HL-60 (cell line): Measurements from ENCODE around the gene LRRC8B.

Experiments
- DNase-seq, 2 experiments: peaks; one replicate each; pipeline ENCODE4 v3.0.0-alpha.2; 2010 to 2020; ENCODE audit warnings: low read depth in 1 of 2, low spot score in 1 of 2
- H3K27ac ChIP-seq: fragments of 250-450 bp; sonication (Bioruptor Pico); replicated peaks from 2 replicates; pipeline ENCODE4 v1.5.1; 2020; ENCODE audit warnings: mild to moderate bottlenecking, moderate library complexity
- H3K27me3 ChIP-seq: fragments of 250-450 bp; sonication (Bioruptor Pico); 2 replicates; pipeline ENCODE4 v1.5.1; 2021; ENCODE audit warnings: mild to moderate bottlenecking, moderate library complexity; ENCODE audit not compliant: insufficient read depth, poor library complexity, severe bottlenecking
- H3K4me3 ChIP-seq: replicated peaks from 2 replicates; pipeline ENCODE4 v1.5.1; 2011; ENCODE audit warnings: mild to moderate bottlenecking, control low read depth, low read length; ENCODE audit not compliant: insufficient read depth
- GABPA ChIP-seq: IDR thresholded peaks from 2 replicates; pipeline ENCODE4 v1.6.1; 2012; ENCODE audit warnings: low read depth
- POLR2AphosphoS5 ChIP-seq: IDR thresholded peaks from 2 replicates; pipeline ENCODE4 v1.6.1; 2012; ENCODE audit warnings: low read depth
- SPI1 ChIP-seq: IDR thresholded peaks from 2 replicates; pipeline ENCODE4 v1.6.1; 2012; ENCODE audit warnings: low read depth, mild to moderate bottlenecking, borderline replicate concordance
- TF ChIP-seq, protein P1 (sequence below): IDR thresholded peaks from one replicate; pipeline ENCODE4 v1.5.1; 2011; ENCODE audit warnings: low read length, control low read depth, inconsistent platforms; ENCODE audit not compliant: insufficient read depth
- TF ChIP-seq, protein P2 (sequence below): IDR thresholded peaks from 2 replicates; pipeline ENCODE4 v1.6.1; 2012; ENCODE audit warnings: low read depth; ENCODE audit not compliant: insufficient replicate concordance

LRRC8B gene

DNA sequence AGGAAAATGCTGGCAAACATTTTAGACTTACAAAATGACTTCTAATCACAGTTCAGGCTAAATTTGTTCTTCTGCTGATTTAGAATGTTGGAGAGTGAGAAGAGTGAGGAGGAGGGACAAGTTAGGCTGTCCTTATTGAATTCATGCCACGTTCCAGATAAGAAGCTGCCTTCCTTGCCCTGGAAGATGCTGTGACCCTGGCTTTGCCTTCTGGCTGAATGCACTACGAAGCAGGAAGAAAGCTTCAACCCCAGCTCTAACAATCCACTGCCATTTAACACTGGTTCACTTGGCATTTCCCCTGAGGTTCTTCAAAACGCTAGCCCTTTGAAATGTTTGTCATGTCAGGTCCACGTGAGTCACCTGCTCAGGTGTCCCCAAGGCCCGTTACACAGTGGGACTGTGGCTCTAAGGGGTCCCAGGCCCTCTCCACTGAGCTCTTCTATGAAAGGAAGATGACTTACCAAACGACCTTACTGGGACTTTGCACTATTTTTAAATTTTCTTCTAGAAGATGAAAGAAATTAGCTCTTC lies 78.3 kb downstream of the LRRC8B start:
- Histone ChIP-seq H3K27me3 (no peaks in the 10 kb centered on the region), H3K27ac (no peak overlapping the region), H3K4me3 (no peak overlapping the region)
- no peak for DNase-seq
- no peak for TF ChIP-seq POLR2AphosphoS5
- TF ChIP-seq, protein P1, sequence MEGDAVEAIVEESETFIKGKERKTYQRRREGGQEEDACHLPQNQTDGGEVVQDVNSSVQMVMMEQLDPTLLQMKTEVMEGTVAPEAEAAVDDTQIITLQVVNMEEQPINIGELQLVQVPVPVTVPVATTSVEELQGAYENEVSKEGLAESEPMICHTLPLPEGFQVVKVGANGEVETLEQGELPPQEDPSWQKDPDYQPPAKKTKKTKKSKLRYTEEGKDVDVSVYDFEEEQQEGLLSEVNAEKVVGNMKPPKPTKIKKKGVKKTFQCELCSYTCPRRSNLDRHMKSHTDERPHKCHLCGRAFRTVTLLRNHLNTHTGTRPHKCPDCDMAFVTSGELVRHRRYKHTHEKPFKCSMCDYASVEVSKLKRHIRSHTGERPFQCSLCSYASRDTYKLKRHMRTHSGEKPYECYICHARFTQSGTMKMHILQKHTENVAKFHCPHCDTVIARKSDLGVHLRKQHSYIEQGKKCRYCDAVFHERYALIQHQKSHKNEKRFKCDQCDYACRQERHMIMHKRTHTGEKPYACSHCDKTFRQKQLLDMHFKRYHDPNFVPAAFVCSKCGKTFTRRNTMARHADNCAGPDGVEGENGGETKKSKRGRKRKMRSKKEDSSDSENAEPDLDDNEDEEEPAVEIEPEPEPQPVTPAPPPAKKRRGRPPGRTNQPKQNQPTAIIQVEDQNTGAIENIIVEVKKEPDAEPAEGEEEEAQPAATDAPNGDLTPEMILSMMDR: no peak

DNA sequence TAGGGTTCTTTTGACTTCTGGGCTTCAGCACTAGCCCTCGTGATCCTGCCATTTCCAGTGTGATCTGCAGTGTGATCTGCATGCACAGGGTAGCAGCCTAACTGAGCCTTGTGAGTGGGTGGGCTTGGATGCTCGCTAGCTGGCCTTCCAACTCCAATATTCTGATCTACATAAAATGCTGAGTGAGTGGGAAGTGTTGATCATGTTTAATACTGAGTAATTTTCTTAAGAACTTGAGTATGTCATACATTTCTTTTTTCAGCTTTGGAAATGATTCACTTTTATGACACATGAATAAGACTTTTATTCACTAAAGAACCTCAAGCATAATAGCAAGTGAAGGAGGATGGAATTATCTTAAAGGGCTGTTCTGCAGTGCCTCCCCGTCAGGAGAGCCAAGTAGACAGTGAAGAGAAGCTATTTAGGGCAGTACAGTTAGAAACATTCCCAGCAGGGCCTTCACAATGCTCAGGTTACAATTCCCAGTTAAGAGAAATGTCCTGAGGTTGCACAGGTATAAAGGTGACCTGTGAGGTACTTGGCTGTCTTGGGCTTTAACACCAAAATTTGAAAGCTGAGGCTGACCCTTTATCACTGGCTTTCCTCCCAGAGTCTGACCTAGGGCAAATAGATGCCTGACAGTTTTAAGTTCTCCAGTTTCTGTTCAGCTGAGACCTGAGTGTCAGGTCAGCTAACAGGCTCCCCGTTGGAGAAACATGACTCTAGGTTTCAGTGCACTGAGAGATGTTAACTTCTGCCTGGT lies 79.2 kb downstream of the LRRC8B start:
- H3K27me3 ChIP-seq: no peaks in the 10 kb centered on the region

DNA sequence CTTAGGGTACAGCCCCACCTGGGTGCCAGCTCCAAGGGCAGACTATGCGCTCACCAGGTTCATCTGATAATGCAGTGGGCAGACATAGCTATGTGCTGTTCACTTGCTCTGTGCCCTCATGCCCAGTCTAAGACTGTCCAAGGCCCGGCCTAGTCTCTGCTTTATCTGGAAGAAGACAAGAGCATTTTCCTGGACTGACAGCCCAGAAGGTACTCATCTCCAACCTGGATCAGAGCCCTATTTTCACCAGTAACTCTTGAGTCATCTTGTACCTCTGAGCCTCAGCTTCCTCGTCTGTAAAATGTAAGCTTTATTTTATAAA lies 79.7 kb downstream of the LRRC8B start:
- no peak overlapping the region for H3K27ac ChIP-seq
- H3K4me3 ChIP-seq: no peak overlapping the region
- TF ChIP-seq SPI1: no peak
- TF ChIP-seq, protein P2, sequence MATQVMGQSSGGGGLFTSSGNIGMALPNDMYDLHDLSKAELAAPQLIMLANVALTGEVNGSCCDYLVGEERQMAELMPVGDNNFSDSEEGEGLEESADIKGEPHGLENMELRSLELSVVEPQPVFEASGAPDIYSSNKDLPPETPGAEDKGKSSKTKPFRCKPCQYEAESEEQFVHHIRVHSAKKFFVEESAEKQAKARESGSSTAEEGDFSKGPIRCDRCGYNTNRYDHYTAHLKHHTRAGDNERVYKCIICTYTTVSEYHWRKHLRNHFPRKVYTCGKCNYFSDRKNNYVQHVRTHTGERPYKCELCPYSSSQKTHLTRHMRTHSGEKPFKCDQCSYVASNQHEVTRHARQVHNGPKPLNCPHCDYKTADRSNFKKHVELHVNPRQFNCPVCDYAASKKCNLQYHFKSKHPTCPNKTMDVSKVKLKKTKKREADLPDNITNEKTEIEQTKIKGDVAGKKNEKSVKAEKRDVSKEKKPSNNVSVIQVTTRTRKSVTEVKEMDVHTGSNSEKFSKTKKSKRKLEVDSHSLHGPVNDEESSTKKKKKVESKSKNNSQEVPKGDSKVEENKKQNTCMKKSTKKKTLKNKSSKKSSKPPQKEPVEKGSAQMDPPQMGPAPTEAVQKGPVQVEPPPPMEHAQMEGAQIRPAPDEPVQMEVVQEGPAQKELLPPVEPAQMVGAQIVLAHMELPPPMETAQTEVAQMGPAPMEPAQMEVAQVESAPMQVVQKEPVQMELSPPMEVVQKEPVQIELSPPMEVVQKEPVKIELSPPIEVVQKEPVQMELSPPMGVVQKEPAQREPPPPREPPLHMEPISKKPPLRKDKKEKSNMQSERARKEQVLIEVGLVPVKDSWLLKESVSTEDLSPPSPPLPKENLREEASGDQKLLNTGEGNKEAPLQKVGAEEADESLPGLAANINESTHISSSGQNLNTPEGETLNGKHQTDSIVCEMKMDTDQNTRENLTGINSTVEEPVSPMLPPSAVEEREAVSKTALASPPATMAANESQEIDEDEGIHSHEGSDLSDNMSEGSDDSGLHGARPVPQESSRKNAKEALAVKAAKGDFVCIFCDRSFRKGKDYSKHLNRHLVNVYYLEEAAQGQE: no peak
- TF ChIP-seq POLR2AphosphoS5: no peak
- no peak for TF ChIP-seq GABPA
- TF ChIP-seq, protein P1: no peak
- no peaks in the 10 kb centered on the region for H3K27me3 ChIP-seq
- no peak for DNase-seq

More for the DNA sequence above, 79.2 kb downstream of the LRRC8B start:
- Histone ChIP-seq H3K27ac (no peak overlapping the region), H3K4me3 (no peak overlapping the region)
- no peak for TF ChIP-seq SPI1
- no peak for TF ChIP-seq GABPA
- TF ChIP-seq, protein P1: no peak
- TF ChIP-seq, protein P2: no peak
- no peak for TF ChIP-seq POLR2AphosphoS5
- no peak for DNase-seq

DNA sequence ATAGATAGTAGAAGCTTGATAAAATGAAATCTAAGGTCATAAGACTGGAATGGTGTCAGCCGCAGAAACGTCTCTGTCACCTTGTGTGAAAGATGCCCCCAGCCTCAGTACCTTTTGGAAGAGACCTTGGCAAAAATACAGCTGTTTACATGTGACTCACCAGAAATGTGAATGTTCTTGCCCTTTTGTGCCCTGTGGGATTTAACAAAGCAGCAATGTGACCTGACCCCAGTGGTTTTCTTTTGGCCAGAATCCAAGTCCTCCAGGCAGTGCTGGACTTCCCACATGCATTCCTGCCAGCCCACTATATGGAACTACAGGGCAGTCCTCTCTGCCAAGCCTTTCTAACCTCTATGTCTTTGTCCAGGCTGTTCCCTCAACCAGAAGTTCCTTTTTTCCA lies 81.1 kb downstream of the LRRC8B start:
- TF ChIP-seq, protein P1: no peak
- TF ChIP-seq SPI1 (no peak), POLR2AphosphoS5 (no peak), GABPA (no peak)
- TF ChIP-seq, protein P2: no peak
- no peak for DNase-seq

More for the DNA sequence above, 81.1 kb downstream of the LRRC8B start:
- Histone ChIP-seq H3K27ac (no peak overlapping the region), H3K4me3 (no peak overlapping the region), H3K27me3 (no peaks in the 10 kb centered on the region)
